CD4-positive, alpha-beta T cell (primary cell): ENCODE measurements around the gene ZC3H13. TPM values are rescaled to one million over a fixed set of nuclear protein-coding genes. Genes with fewer than 3 reads are reported as not detected.

Experiments used
- ATAC-seq: fragments of 200-7000 bp; cut with Tn5 transposase; one replicate; pipeline ENCODE4 v1.10.0; 2022; ENCODE audit warnings: mild to moderate bottlenecking; ENCODE audit not compliant: poor library complexity
- CTCF ChIA-PET: fragments of 350-600 bp; sonication (Branson Sonifier 250); formaldehyde crosslinking; loops from one replicate; lab custom pipeline; 2021; ENCODE audit warnings: antibody characterized with exemption, inconsistent platforms; lab: Charles Lee
- POLR2A ChIA-PET: fragments of 350-600 bp; sonication (Branson Sonifier 250); formaldehyde crosslinking; loops from one replicate; lab custom pipeline; 2021; ENCODE audit warnings: antibody characterized with exemption, inconsistent platforms; lab: Charles Lee
- DNase-seq, 14 experiments: peaks; one replicate each; pipeline ENCODE4 v3.0.0-alpha.2; 2013 to 2020; ENCODE audit warnings: mixed read lengths in 2 of 14
- H3K27ac ChIP-seq, 2 donors: one replicate each; pipeline versions ENCODE4 v1.5.1 to v1.7.0; 2013; ENCODE audit warnings: low read length in 2 of 2, low read depth in 1 of 2, mild to moderate bottlenecking in 1 of 2
- H3K27me3 ChIP-seq, 2 experiments: 1 replicate in 1 of 2; 2 replicates in 1 of 2; pipeline versions ENCODE4 v1.6.1 to v1.7.0; 2013; ENCODE audit warnings: low read length in 2 of 2, control low read depth in 1 of 2, mild to moderate bottlenecking in 1 of 2, moderate library complexity in 1 of 2; ENCODE audit not compliant: insufficient read depth in 2 of 2, control insufficient read depth in 1 of 2
- H3K36me3 ChIP-seq: one replicate; pipeline ENCODE4 v1.6.1; 2013; ENCODE audit warnings: low read length, control low read depth; ENCODE audit not compliant: insufficient read depth
- H3K4me1 ChIP-seq: one replicate; pipeline ENCODE4 v1.6.1; 2013; ENCODE audit warnings: low read length, control low read depth; ENCODE audit not compliant: insufficient read depth
- H3K4me3 ChIP-seq: one replicate; pipeline ENCODE4 v1.5.1; 2013; ENCODE audit warnings: mild to moderate bottlenecking, low read length, moderate library complexity
- H3K9me3 ChIP-seq, 2 experiments: 1 replicate in 1 of 2; 2 replicates in 1 of 2; pipeline versions ENCODE4 v1.6.1 to v1.7.0; 2013; ENCODE audit warnings: low read length in 2 of 2, mild to moderate bottlenecking in 2 of 2, control low read depth in 1 of 2, moderate library complexity in 1 of 2; ENCODE audit not compliant: control insufficient read depth in 1 of 2, insufficient read depth in 1 of 2
- H3K27ac Mint-ChIP-seq: one replicate; pipeline ENCODE4 v1.8.0; 2020; ENCODE audit warnings: mixed read lengths
- H3K27me3 Mint-ChIP-seq: one replicate; pipeline ENCODE4 v1.8.0; 2021; ENCODE audit warnings: mixed read lengths
- H3K36me3 Mint-ChIP-seq: one replicate; pipeline ENCODE4 v1.8.0; 2021; ENCODE audit warnings: low read depth, mixed read lengths
- H3K4me1 Mint-ChIP-seq: one replicate; pipeline ENCODE4 v1.8.0; 2021; ENCODE audit warnings: low read depth, mixed read lengths
- H3K4me3 Mint-ChIP-seq: one replicate; pipeline ENCODE4 v1.8.0; 2020; ENCODE audit warnings: mild to moderate bottlenecking, mixed read lengths
- H3K9me3 Mint-ChIP-seq: one replicate; pipeline ENCODE4 v1.8.0; 2020; ENCODE audit warnings: mixed read lengths
- CTCF ChIP-seq: fragments of 200-600 bp; IDR thresholded peaks from one replicate; pipeline ENCODE4 v1.8.0; 2022; ENCODE audit warnings: antibody characterized with exemption, mild to moderate bottlenecking
- intact Hi-C, 2 experiments: fragments of 100-400 bp; cut with DNase I in 1 of 2; cut with micrococcal nuclease in 1 of 2; formaldehyde crosslinking; loops; one replicate each; pipeline versions ENCODE4 v1.15.1 to v1.9.0; 2023 to 2025; cut with DNase I, micrococcal nuclease
- total RNA-seq, 174 experiments: library from RNA in 2 of 174; stranded (reverse) in 2 of 174; gene quantifications; one replicate each; pipeline ENCODE4 v1.2.3 and lab custom pipeline; 2021 to 2026

Gene ZC3H13
- total RNA-seq, 2 experiments from 2014 or later: 36.5 to 43.8 TPM

GRCh38 chr13:45925151-45925550, 127.4 kb downstream of the ZC3H13 start:
- Mint-ChIP-seq H3K4me1 (no peaks in the 10 kb centered on the region), H3K27ac (no peak overlapping the region), H3K4me3 (no peak overlapping the region), H3K27me3 (no peaks in the 10 kb centered on the region), H3K36me3 (no peaks in the 10 kb centered on the region), H3K9me3 (no peaks in the 10 kb centered on the region)
- Histone ChIP-seq H3K9me3 (no peaks in the 10 kb centered on the region), H3K4me1 (no peaks in the 10 kb centered on the region), H3K36me3 (no peaks in the 10 kb centered on the region), H3K4me3 (no peak overlapping the region), H3K27me3 (no peaks in the 10 kb centered on the region), H3K27ac (no peak overlapping the region)
- CTCF ChIA-PET: no interaction called here
- TF ChIP-seq CTCF: no peak
- no peak for DNase-seq
- intact Hi-C loops: no loop called here
- ATAC-seq: no peak
- POLR2A ChIA-PET: no interaction called here

- Mint-ChIP-seq H3K27ac (no peak overlapping the region), H3K4me1 (no peaks in the 10 kb centered on the region), H3K4me3 (no peak overlapping the region), H3K27me3 (no peaks in the 10 kb centered on the region), H3K36me3 (no peaks in the 10 kb centered on the region), H3K9me3 (no peaks in the 10 kb centered on the region)
- no peaks in the 10 kb centered on the region for H3K9me3 ChIP-seq
- ATAC-seq (no peak), DNase-seq (no peak)
- H3K27ac ChIP-seq: no peak overlapping the region
- no peaks in the 10 kb centered on the region for H3K36me3 ChIP-seq
- ChIA-PET CTCF (no interaction called here), POLR2A (no interaction called here)
- no peak for TF ChIP-seq CTCF
- no peaks in the 10 kb centered on the region for H3K4me1 ChIP-seq
- H3K27me3 ChIP-seq: no peaks in the 10 kb centered on the region
- H3K4me3 ChIP-seq: no peak overlapping the region
- intact Hi-C loops: no loop called here
Measured at GRCh38 chr13:45921162-45921736, 131.3 kb downstream of the ZC3H13 start.

- Mint-ChIP-seq H3K27ac (no peak overlapping the region), H3K36me3 (no peaks in the 10 kb centered on the region), H3K4me3 (no peak overlapping the region), H3K9me3 (no peaks in the 10 kb centered on the region), H3K4me1 (no peaks in the 10 kb centered on the region), H3K27me3 (no peaks in the 10 kb centered on the region)
- TF ChIP-seq CTCF: no peak
- Histone ChIP-seq H3K4me3 (no peak overlapping the region), H3K36me3 (no peaks in the 10 kb centered on the region), H3K27me3 (no peaks in the 10 kb centered on the region), H3K9me3 (no peaks in the 10 kb centered on the region), H3K4me1 (no peaks in the 10 kb centered on the region), H3K27ac (no peak overlapping the region)
- DNase-seq: no peak
- POLR2A ChIA-PET: no interaction called here
- CTCF ChIA-PET: no interaction called here
- intact Hi-C loops: no loop called here
- no peak for ATAC-seq
Measured at GRCh38 chr13:45918597-45918996, 133.9 kb downstream of the ZC3H13 start.
